NT2/D1 (cell line): Measurements from ENCODE around the gene STRADB.

Experiments used
- DNase-seq: peaks from one replicate; pipeline ENCODE4 v3.0.0-alpha.2; 2011; ENCODE audit warnings: low read depth, low spot score
- H3K27me3 ChIP-seq: 2 replicates; pipeline ENCODE4 v1.6.0; 2011; ENCODE audit warnings: mild to moderate bottlenecking; ENCODE audit not compliant: insufficient read length, insufficient read depth
- H3K36me3 ChIP-seq: 2 replicates; pipeline ENCODE4 v1.6.1; 2011; ENCODE audit warnings: mild to moderate bottlenecking, low read length, mixed read lengths; ENCODE audit not compliant: insufficient read depth, insufficient read length
- H3K4me1 ChIP-seq: 2 replicates; pipeline ENCODE4 v1.5.1; 2011; ENCODE audit not compliant: insufficient read depth, insufficient read length
- H3K4me3 ChIP-seq: 2 replicates; pipeline ENCODE4 v1.5.1; 2011; ENCODE audit warnings: low read depth; ENCODE audit not compliant: insufficient read length
- H3K9ac ChIP-seq: 2 replicates; pipeline ENCODE4 v1.6.0; 2011; ENCODE audit warnings: low read depth; ENCODE audit not compliant: insufficient read length
- H3K9me3 ChIP-seq: 2 replicates; pipeline ENCODE4 v1.5.1; 2011; ENCODE audit warnings: mild to moderate bottlenecking, low read length; ENCODE audit not compliant: insufficient read depth
- SUZ12 ChIP-seq: IDR thresholded peaks from 2 replicates; pipeline ENCODE4 v1.6.1; 2011; ENCODE audit not compliant: insufficient read length, insufficient read depth; ENCODE audit errors: extremely low read depth
- YY1 ChIP-seq: IDR thresholded peaks from 2 replicates; pipeline ENCODE4 v1.6.1; 2011; ENCODE audit not compliant: insufficient read length, insufficient read depth
- ZNF274 ChIP-seq: IDR thresholded peaks from 2 replicates; pipeline ENCODE4 v1.6.1; 2011; ENCODE audit warnings: mild to moderate bottlenecking, low read depth, low read length

STRADB gene

GRCh38 chr2:201451292-201452057 is at the start of gene STRADB, which contains the start of gene TRAK2:
Gene STRADB (plus strand): TSS chr2:201451740. CDS start chr2:201454841, 3,101 bp downstream.
Gene TRAK2 (minus strand): TSS chr2:201451458. CDS start chr2:201420507, 30,951 bp downstream.
- TF ChIP-seq ZNF274 (no peak), YY1 (peak; percentile 81), SUZ12 (no peak)
- no peaks in the 10 kb centered on the region for H3K9me3 ChIP-seq
- peak; percentile 93 for DNase-seq
- H3K36me3 ChIP-seq: peaks cover 27% of the 10 kb centered on the region
- H3K9ac ChIP-seq: peak within 1 kb of the TSS; percentile 87
- no peaks in the 10 kb centered on the region for H3K4me1 ChIP-seq
- peaks cover 7% of the 10 kb centered on the region for H3K27me3 ChIP-seq
- H3K4me3 ChIP-seq: peak within 1 kb of the TSS; percentile 98

- H3K9me3 ChIP-seq: no peaks in the 10 kb centered on the region
- H3K4me1 ChIP-seq: no peaks in the 10 kb centered on the region
- peaks cover 22% of the 10 kb centered on the region for H3K36me3 ChIP-seq
- DNase-seq: no peak
- H3K27me3 ChIP-seq: no peaks in the 10 kb centered on the region
- H3K9ac ChIP-seq: no peak overlapping the region
- no peak overlapping the region for H3K4me3 ChIP-seq
- TF ChIP-seq ZNF274 (no peak), YY1 (no peak), SUZ12 (no peak)
Measured at GRCh38 chr2:201401815-201402214, 49.7 kb upstream of the STRADB start.

- no peak for DNase-seq
- Histone ChIP-seq H3K27me3 (no peaks in the 10 kb centered on the region), H3K36me3 (peaks cover 13% of the 10 kb centered on the region), H3K4me1 (no peaks in the 10 kb centered on the region), H3K4me3 (no peak overlapping the region), H3K9me3 (no peaks in the 10 kb centered on the region), H3K9ac (no peak overlapping the region)
- TF ChIP-seq ZNF274: no peak
- no peak for TF ChIP-seq SUZ12
Measured at GRCh38 chr2:201402651-201403562, 48.6 kb upstream of the STRADB start.

GRCh38 chr2:201403880-201404279 is 47.7 kb upstream of the STRADB start:
- no peak overlapping the region for H3K4me3 ChIP-seq
- H3K36me3 ChIP-seq: peaks cover 9% of the 10 kb centered on the region
- no peaks in the 10 kb centered on the region for H3K4me1 ChIP-seq
- no peak overlapping the region for H3K9ac ChIP-seq
- TF ChIP-seq SUZ12: no peak
- no peak for TF ChIP-seq YY1
- TF ChIP-seq ZNF274: no peak
- no peak for DNase-seq
- no peaks in the 10 kb centered on the region for H3K27me3 ChIP-seq
- H3K9me3 ChIP-seq: no peaks in the 10 kb centered on the region

GRCh38 chr2:201404699-201405280 is 46.8 kb upstream of the STRADB start:
- Histone ChIP-seq H3K4me3 (no peak overlapping the region), H3K36me3 (peaks cover 3% of the 10 kb centered on the region), H3K4me1 (no peaks in the 10 kb centered on the region), H3K27me3 (no peaks in the 10 kb centered on the region), H3K9ac (no peak overlapping the region), H3K9me3 (no peaks in the 10 kb centered on the region)
- no peak for TF ChIP-seq SUZ12
- no peak for TF ChIP-seq ZNF274
- no peak for DNase-seq

GRCh38 chr2:201406077-201406662 is 45.4 kb upstream of the STRADB start:
- H3K4me3 ChIP-seq: no peak overlapping the region
- H3K36me3 ChIP-seq: peaks cover 4% of the 10 kb centered on the region
- no peaks in the 10 kb centered on the region for H3K4me1 ChIP-seq
- no peak for DNase-seq
- H3K9me3 ChIP-seq: no peaks in the 10 kb centered on the region
- H3K9ac ChIP-seq: no peak overlapping the region
- TF ChIP-seq ZNF274: no peak
- TF ChIP-seq YY1: no peak
- no peak for TF ChIP-seq SUZ12
- H3K27me3 ChIP-seq: no peaks in the 10 kb centered on the region

GRCh38 chr2:201407265-201407664 is 44.3 kb upstream of the STRADB start:
- H3K4me1 ChIP-seq: no peaks in the 10 kb centered on the region
- TF ChIP-seq SUZ12: no peak
- no peak for TF ChIP-seq YY1
- no peak for TF ChIP-seq ZNF274
- no peak overlapping the region for H3K4me3 ChIP-seq
- H3K9me3 ChIP-seq: no peaks in the 10 kb centered on the region
- no peaks in the 10 kb centered on the region for H3K27me3 ChIP-seq
- DNase-seq: no peak
- H3K9ac ChIP-seq: no peak overlapping the region
- peaks cover 4% of the 10 kb centered on the region for H3K36me3 ChIP-seq
